ENCODE measurements around the gene RGS7. TPM values are rescaled to one million over a fixed set of nuclear protein-coding genes. Genes with fewer than 3 reads are reported as not detected.
A peak's percentile ranks its signal among the peaks of the same experiment; 100 is the strongest.

The RGS7 gene
- polyA plus RNA-seq, 2 of the 4 experiments (the other 2 are of a cell fraction): 0.08 TPM; not detected in 1

- Histone ChIP-seq H3K4me3 (no peak overlapping the region), H3K4me2 (no peak overlapping the region), H3K9me3 (no peaks in the 10 kb centered on the region), H3K27ac (no peak overlapping the region), H3K4me1 (no peaks in the 10 kb centered on the region)
- POLR2A ChIA-PET: no interaction called here
- ATAC-seq (no peak), DNase-seq (ENCODE audit: low read depth in 1 of 2, low spot score in 1 of 2) (no peak), FAIRE-seq (no peak)
- no peak for TF ChIP-seq CHD4 (IDR thresholded peaks at IDR 0.05; ENCODE audit: borderline replicate concordance)
- no peak for TF ChIP-seq TP53 (CRISPR knock-in tag; IDR thresholded peaks at IDR 0.05)
- no peak for TF ChIP-seq POLR2AphosphoS2 (conservative IDR thresholded peaks at IDR 0.05; ENCODE audit: low read length)
- TF ChIP-seq ATOH8 (CRISPR knock-in tag; IDR thresholded peaks at IDR 0.05; ENCODE audit: low read depth): no peak
- TF ChIP-seq FOXS1 (CRISPR knock-in tag; IDR thresholded peaks at IDR 0.05): no peak
- TF ChIP-seq MAZ (IDR thresholded peaks at IDR 0.05; ENCODE audit: borderline replicate concordance, low read depth, low read length): no peak
- no peak for TF ChIP-seq NR3C1 (IDR thresholded peaks at IDR 0.05)
- TF ChIP-seq POLR2A (IDR thresholded peaks at IDR 0.05; ENCODE audit: low read length): no peak
- TF ChIP-seq HEYL (CRISPR knock-in tag; IDR thresholded peaks at IDR 0.05): no peak
- CTCF ChIA-PET: interaction anchor here (1.7 kb wide), 1 partner anchor 10 kb away, joined by 3 read pairs; no protein-coding TSS in a partner anchor
- WGBS (ENCODE audit: missing lambda C conversion rate): 50% methylated on average over 2 of the region's 2 CpGs
Measured at GRCh38 chr1:241317676-241318075, 39.3 kb downstream of the RGS7 start.

GRCh38 chr1:241316372-241316771 is 40.6 kb downstream of the RGS7 start:
- no peak overlapping the region for H3K27ac ChIP-seq
- ATAC-seq (no peak), DNase-seq (ENCODE audit: low read depth in 1 of 2, low spot score in 1 of 2) (no peak), FAIRE-seq (no peak)
- ChIA-PET POLR2A (no interaction called here), CTCF (no interaction called here)
- no peaks in the 10 kb centered on the region for H3K9me3 ChIP-seq
- no peak overlapping the region for H3K4me3 ChIP-seq
- TF ChIP-seq ESRRA (IDR thresholded peaks at IDR 0.05; ENCODE audit: borderline replicate concordance, low read length) (no peak), CTCF (IDR thresholded peaks at IDR 0.05) (no peak), RNF2 (IDR thresholded peaks at IDR 0.05; ENCODE audit: borderline replicate concordance, low read depth) (no peak), FOSL2 (IDR thresholded peaks at IDR 0.05) (no peak), FOSL2 (CRISPR knock-in tag; IDR thresholded peaks at IDR 0.05) (no peak), HEYL (CRISPR knock-in tag; IDR thresholded peaks at IDR 0.05) (no peak), CHD4 (IDR thresholded peaks at IDR 0.05; ENCODE audit: borderline replicate concordance) (no peak), EP300 (IDR thresholded peaks at IDR 0.05) (no peak), CBX2 (IDR thresholded peaks at IDR 0.05; ENCODE audit: borderline replicate concordance, low read depth) (no peak)
- TF ChIP-seq, protein P1, sequence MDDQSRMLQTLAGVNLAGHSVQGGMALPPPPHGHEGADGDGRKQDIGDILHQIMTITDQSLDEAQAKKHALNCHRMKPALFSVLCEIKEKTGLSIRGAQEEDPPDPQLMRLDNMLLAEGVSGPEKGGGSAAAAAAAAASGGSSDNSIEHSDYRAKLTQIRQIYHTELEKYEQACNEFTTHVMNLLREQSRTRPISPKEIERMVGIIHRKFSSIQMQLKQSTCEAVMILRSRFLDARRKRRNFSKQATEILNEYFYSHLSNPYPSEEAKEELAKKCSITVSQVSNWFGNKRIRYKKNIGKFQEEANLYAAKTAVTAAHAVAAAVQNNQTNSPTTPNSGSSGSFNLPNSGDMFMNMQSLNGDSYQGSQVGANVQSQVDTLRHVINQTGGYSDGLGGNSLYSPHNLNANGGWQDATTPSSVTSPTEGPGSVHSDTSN (IDR thresholded peaks at IDR 0.05): no peak
- TF ChIP-seq, protein P2, sequence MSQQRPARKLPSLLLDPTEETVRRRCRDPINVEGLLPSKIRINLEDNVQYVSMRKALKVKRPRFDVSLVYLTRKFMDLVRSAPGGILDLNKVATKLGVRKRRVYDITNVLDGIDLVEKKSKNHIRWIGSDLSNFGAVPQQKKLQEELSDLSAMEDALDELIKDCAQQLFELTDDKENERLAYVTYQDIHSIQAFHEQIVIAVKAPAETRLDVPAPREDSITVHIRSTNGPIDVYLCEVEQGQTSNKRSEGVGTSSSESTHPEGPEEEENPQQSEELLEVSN (IDR thresholded peaks at IDR 0.05; ENCODE audit: borderline replicate concordance, low read depth): no peak
- H3K4me1 ChIP-seq: no peaks in the 10 kb centered on the region
- no peak overlapping the region for H3K4me2 ChIP-seq
- WGBS (ENCODE audit: missing lambda C conversion rate): 10% methylated on average over 3 of the region's 3 CpGs

- no peak overlapping the region for H3K4me3 ChIP-seq
- no peaks in the 10 kb centered on the region for H3K9me3 ChIP-seq
- WGBS (ENCODE audit: missing lambda C conversion rate): 16% methylated on average over 5 of the region's 5 CpGs
- ATAC-seq (no peak), FAIRE-seq (no peak), DNase-seq (ENCODE audit: low read depth in 1 of 2, low spot score in 1 of 2) (no peak)
- H3K27ac ChIP-seq: no peak overlapping the region
- no peaks in the 10 kb centered on the region for H3K4me1 ChIP-seq
- H3K4me2 ChIP-seq: no peak overlapping the region
- POLR2A ChIA-PET: no interaction called here
- TF ChIP-seq RAD21 (conservative IDR thresholded peaks at IDR 0.05 in 1 of 2, IDR thresholded peaks at IDR 0.05 in 1 of 2): 0 out of 5 replicates have a peak, but pooled peaks of 1 of the 2 experiments have one; percentile 15
- TF ChIP-seq CBX8 (IDR thresholded peaks at IDR 0.05): no peak
- CTCF ChIA-PET: no interaction called here
Measured at GRCh38 chr1:241311056-241311746, 45.8 kb downstream of the RGS7 start.
